ENCODE data around the gene ZNF783.
"Not testable (repeated sequence)": the region's sequence is repeated elsewhere in the genome, so short reads cannot be mapped to it uniquely, and the experiment has no call there.

The ZNF783 gene

DNA sequence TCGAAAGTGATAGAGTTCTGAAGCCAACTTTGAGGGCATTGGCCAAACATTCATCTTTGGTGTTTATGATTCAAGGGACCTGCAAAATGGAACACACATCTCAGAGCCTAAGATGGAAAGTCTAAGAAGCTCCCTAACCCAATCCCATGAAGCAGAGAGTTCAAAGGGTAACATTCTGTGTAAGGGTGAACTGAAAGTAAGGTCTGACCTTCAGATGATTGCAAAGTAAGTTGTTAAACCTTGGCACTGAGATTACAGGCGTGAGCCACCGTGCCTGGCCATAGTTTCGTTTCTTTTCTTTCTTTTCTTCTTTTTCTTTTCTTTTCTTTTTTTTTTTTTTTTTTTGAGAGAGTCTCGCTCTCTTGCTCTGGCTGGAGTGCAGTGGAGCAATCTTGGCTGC is 20.3 kb upstream of the ZNF783 start:
- DNase-seq, result no peak

DNA sequence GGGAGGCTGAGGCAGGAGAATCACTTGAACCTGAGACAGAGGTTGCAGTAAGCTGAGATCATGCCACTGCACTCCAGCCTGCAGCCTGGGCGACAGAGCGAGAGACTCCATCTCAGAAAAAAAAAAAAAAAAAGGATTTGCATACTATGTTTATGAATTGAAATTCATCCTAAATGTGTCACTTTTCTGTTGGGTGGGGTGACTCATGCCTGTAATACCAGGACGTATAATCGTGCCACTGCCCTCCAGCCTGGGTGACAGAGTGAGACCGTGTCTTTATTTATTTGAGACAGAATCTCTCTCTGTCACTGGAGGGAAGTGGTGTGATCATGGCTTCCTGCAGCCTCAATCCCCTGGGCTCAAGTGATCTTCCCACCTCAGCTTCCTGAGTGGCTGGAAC is 16.8 kb upstream of the ZNF783 start:
- DNase-seq, result no peak

DNA sequence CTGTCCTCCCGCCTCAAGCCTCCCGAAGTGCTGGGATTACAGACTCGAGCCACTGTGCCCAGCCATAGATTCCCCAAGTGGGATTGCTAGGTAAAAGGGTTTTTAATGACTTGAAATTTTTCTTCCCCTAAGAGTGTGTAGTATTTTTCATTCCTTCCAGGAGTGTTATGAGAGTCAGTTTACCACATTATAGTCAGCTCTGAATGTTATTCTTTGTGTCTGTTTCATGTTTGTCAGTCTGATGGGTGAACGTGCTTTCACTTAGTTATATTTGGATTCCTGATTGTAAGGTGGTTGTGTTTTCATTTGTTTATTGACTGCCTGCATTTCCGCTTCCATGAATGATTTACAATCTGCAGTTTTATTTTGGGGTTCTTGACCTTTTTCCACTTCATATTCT is 16.3 kb upstream of the ZNF783 start:
- no peak for DNase-seq

DNA sequence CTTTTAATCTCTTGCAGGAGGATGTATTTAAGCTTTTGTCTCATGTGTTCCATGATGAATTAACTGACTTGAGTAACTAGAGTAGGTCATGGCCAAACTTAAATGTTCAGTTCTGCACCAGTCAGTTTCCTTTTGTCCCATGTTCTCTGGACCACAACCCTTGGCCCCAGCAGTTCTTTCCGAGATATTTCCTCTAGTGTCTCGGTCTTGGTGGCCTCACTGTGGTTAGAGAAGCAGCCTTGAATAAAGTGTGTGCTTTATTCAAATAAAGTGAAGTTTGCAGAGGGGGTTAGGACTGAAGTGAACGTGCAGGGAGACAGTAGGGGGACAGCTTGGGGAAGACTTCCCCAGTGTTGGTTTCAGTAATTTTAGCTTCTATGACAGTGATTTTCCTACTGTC is 13.2 kb upstream of the ZNF783 start:
- DNase-seq, result no peak

DNA sequence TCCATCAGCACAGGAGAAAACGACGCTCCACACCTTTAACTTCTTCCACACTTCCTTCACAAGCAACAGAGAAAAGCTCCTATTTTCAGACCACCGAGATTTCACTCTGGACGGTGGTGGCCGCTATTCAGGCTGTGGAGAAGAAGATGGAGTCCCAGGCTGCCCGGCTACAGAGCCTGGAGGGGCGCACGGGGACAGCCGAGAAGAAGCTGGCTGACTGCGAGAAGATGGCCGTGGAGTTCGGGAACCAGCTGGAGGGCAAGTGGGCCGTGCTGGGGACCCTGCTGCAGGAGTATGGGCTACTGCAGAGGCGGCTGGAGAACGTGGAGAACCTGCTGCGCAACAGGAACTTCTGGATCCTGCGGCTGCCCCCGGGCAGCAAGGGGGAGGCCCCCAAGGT is 11.8 kb upstream of the ZNF783 start:
- not testable (repeated sequence) for DNase-seq

DNA sequence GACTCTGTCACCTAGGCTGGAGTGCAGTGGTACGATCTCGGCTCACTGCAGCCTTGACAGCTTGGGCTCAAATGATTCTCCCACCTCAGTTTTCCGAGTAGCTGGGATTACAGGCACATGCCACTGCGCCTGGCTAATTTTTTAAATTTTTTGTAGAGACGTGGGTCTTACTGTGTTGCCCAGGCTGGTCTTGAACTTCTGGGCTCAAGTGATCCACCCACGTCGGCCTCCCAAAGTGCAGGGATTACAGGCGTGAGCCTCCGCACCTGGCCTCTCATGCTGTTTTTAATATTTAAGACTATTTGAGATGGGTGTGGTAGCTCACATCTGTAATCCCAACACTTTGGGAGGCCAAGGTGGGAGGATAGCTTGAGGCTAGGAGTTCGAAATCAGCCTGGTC is 10.5 kb upstream of the ZNF783 start:
- not testable (repeated sequence) for DNase-seq

DNA sequence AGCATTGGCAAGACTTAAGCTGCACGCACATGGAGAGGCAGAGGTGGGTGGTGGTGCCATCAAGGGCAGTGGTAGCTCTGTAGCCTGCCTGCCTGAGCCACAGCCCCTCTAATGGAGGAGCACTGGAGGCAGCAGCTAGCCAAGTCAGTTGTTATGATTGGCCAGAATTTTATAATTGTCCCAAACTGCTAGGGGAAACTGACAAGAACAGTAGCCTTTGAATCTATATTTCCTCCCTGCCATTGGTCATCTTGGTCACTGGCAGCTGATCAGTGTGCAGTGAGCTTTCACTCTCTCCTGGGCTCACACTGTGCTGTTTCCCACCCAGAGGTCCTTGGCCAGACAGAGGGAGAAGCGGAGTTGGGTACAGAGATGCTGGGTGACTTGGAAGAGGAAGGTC is 9.6 kb upstream of the ZNF783 start:
- DNase-seq, result no peak

DNA sequence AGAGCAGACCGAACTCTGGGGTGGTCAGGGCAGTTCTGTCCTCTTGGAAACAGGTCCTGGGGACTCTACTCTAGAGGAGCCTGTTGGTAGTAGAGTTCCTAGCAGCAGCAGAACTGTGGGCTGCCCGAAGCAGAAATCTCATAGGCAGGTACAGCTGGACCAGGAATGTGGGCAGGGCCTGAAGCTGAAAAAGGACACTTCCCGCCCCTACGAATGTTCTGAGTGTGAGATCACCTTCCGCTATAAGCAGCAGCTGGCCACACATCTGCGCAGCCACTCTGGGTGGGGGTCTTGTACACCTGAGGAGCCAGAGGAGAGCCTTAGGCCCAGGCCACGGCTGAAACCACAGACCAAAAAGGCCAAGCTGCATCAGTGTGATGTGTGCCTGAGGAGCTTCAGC is 8.3 kb upstream of the ZNF783 start:
- no peak for DNase-seq

DNA sequence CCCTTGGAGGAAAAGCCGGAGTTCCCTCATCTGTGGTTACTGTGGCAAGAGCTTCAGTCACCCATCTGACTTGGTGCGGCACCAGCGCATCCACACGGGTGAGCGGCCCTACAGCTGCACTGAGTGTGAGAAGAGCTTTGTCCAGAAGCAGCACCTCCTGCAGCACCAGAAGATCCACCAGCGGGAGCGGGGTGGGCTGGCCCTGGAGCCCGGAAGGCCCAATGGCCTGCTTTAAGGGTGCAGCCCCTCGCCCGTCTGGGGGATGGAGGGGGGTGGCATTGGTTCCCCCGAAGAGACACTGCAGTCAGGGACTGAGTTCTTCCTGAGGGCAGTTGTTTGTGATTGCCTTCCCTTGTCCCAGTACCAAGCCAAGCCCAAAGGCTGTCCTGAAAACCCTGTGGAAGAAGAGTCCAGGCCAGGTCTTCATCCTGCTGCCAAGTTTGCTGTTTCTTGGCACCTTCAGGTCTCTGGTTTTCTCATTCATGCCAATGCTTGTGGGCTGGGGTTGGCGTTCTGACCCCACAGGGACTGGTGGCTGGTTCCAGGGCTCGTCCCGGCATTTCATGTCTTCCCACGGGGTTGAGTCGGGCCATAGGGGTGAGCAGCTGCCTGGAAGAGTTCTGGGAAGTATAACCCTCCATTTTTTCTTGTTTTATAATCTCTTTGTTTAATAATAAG is 7.7 kb upstream of the ZNF783 start:
- no peak for DNase-seq

DNA sequence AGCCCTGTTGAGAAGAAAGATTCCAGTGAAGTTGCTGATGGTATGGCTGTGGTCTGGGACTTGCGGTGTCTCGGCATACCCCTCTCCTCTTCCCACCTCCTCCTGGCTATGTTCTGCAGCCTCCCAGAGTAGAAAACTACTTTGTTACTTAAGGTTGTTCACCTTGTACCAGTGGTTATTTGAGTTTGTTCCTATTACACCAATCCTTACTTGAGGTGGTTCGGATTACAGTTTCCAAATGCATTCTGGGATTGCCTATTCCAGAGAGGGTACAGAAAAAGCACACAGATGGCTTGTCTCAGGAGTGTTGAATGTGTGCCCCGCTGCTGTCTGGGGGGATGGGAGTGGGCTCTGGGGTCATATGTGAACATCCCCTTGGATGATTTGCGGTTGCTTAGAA is 6.8 kb upstream of the ZNF783 start:
- no peak for DNase-seq

DNA sequence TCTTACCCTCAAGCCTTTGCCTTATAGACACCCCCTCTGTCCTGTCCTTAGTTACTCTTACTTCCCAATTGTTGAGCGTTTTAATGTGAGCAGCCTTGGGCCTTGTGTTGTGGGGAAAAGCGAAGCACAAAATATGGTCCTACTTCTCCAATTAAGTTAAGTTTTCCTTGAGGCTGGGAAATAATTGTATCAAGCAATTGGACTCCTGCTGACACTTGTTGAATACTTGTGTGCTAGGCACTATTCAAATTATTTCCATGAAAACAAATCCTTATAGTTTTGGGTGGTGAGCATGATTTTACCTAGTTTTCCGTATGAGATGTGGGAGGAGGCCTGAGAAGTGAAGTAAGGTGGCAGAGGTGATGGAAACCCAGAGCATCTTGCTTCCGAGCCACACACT is 5.4 kb upstream of the ZNF783 start:
- DNase-seq, result no peak

DNA sequence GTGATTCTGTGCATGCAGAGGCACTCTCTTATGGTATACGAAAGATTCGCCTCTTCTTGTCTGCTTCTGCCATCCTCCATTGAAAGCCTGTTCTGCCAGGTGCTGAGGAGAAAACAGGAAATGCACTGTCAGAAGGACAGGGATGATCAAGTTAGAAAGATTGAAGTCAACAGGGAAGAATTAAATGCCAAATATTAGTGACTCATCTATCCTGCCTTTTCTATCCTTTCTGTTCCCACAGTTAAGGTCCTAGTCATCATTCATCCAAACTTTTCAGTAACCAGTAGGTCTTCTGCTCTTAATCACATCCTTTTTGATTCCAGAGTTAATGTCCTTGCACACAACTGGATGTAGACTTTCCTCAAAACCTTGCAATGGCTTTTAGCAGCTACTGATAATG is 4.8 kb upstream of the ZNF783 start:
- DNase-seq, result peak; percentile 17

DNA sequence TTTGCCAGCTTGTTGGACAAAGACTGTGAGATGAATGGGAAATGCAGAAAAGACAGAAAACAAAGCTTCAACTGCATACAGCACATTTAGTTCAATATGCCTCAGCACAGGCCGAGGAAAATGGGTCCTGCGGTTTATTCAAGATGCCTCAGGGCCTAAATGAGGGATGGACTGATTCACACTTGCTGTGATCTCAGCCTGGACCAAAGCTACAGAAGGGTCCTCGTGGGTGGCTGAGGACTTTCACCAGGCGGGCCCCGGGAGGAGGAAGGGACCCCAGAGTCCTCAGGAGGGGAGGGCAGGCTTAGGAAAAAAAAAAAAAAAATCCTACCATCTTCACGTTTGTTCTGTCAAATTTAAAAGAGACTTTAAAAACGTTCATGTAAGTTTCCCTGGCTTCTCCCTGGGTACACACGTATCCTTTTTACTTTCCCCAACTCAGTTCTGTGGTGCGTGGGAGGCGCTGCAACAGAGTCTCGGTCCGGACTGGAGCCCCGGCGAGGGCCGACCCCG is 624 bp upstream of the ZNF783 start:
- DNase-seq, result peak; percentile 50

DNA sequence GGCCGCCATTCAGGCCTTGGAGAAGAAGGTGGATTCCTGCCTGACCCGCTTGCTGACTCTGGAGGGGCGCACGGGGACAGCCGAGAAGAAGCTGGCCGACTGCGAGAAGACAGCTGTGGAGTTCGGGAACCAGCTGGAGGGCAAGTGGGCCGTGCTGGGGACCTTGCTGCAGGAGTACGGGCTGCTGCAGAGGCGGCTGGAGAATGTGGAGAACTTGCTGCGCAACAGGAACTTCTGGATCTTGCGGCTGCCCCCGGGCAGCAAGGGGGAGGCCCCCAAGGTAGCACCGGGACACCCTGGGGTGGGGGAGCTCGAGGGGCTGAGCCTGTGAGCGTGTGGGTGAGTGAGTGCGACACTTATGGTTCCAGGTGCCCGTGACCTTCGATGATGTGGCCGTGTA is 4.5 kb downstream of the ZNF783 start:
- no peak for DNase-seq

DNA sequence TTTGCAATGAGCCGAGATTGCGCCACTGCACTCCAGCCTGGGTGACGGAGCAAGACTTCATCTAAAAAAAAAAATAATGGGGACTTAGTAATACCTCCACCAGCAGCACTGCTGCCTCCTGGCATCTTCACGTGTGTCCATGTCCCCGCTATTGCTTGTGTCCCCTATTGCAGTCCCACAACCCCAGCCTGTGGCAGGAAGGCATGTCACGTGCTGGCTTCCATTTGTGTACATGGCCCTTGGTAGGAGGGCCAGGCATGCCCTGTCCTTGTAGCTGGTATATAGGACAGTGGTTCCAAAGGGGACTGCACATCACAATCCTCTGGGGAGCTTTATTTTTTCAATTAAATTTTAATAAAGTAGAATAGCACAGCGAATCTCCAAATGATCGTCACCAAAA is 5.7 kb downstream of the ZNF783 start:
- no peak for DNase-seq

DNA sequence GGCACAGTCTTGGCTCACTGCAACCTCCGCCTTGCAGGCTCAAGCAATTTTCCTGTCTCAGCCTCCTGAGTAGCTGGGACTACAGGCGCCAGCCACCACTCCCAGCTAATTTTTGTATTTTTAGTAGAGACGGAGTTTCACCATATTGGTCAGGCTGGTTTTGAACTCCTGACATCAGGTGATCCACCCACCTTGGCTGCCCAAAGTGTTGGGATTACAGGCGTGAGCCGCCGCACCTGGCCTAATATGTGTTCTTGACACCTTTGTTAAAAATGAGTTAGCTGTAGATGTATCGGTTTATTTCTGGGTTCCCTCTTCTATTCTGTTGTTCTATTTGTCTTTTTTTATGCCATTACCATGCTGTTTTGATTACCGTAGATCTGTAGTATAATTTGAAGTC is 12.4 kb downstream of the ZNF783 start:
- DNase-seq, result not testable (repeated sequence)

DNA sequence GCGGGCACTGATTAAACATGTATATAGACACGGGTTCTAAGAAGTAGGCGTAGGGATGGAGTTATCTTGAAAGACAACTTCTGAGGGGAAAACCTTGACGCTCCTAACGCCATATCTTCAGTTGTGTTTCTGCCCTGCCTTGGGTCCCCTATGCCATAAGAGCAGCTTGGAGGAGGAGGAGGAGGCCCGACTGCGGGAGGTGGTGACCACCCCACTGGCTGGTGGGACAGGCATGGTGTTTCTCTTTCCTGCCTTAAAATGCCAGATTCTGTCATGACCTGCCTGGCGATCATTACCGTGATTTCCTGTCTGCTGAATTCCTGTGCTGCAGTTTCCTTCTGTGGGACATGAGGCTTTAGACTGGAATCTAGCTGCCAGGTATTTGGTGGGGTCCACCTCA is 15.9 kb downstream of the ZNF783 start:
- no peak for DNase-seq

DNA sequence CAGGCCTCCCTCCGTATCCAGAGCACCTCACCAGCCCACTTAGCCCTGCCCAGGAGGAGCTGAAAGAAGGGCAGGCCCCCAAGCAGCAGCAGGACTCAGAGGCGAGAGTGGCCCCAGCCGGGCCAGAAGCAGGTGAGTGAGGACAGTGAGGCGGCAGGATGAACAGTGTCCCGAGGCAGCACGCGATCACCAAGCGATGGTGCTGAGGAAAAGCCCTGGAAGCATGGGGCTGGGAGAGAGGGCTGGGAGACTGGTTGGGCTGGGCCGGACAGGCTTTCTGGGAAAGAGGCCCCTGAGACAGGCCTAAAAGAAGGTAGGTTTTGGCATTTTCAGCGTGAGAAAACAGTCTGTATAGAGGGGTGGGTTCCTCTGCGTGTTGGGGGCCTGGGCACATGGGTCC is 16.4 kb downstream of the ZNF783 start:
- DNase-seq, result no peak

DNA sequence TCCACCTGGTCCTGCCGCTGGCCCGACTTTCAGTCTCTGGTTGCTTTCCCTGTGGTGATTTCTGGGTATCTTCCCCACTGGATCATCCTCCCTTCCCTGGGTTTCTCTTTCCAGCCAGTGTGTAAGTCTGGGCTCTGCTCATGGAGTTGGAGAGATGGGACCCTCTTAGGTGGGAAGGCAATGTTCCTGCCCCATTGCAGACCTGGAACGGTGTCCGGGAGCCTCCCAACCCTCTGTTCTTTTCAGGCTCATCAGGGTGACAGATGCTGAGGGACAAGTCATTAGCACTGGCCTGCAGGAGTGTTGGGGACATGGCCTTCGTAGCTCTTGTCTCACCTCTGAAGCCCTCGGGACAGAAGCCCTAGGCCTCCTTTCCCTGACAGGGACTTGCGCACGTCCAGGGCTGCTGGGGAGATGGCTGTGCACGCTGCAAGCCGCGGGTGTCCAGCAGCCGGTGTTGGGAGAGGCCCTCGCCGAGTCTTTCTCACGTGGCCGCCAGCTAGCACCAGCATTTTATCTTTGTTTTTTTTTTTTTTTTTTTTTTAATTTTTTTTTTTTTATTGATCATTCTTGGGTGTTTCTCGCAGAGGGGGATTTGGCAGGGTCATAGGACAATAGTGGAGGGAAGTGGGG is 17.2 kb downstream of the ZNF783 start:
- no peak for DNase-seq

DNA sequence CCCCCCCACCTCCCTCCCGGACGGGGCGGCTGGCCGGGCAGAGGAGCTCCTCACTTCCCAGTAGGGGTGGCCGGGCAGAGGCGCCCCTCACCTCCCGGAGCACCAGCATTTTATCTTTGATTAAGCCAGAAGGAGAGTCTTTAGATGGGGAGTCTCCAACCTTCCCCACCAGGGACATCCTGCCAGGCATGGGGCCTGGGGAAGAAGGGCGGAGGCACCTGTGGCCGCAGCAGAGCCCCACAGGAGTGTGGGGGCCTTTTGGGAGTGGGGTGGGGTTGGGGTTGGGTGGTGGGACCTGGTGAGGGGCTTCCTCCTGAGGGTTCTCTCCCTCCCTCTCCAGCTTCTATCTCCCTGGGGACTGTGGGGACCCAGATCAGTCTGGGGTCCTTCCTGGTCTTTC is 18.2 kb downstream of the ZNF783 start:
- DNase-seq, result no peak

DNA sequence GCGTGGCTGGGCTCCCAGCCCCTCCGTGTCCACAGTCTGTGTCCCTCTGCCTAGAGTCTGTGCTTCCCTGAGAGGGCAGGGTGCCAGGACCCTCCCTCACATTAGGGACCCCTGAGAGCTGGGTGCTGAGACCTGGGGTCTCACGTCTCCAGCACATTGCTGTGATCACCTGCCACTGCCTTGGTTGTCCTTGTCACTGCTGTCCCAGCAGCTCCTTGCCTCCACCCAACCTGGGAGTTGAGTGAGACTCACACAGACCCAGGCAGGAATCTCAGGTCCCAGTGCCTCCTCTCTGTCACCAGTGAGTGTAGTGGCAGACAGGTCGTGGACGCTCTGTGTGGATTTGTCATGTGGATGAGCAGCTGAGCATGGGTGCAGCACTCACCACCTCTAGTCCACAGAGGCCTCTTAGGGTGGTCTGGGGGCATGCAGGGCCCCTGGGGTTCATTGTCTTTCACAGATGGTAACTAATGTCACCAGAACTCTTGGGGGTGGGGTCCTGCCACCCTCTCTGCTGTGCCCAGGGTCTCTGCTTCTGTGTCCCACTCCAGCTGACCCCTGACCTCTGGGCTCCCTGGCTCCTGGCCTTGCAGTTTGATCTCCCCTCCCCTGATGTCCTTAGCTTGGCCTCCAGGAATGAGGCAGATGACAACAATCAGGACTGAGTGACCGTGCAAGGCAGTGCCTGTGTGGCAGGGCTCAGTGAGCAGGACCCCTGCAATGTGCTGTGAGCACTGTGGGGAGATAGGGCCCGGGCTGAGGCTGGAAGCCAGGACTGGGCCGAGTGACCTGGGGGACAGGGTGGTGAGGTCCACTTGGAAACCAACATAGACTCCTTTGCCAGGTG is 18.9 kb downstream of the ZNF783 start:
- DNase-seq, result no peak

DNA sequence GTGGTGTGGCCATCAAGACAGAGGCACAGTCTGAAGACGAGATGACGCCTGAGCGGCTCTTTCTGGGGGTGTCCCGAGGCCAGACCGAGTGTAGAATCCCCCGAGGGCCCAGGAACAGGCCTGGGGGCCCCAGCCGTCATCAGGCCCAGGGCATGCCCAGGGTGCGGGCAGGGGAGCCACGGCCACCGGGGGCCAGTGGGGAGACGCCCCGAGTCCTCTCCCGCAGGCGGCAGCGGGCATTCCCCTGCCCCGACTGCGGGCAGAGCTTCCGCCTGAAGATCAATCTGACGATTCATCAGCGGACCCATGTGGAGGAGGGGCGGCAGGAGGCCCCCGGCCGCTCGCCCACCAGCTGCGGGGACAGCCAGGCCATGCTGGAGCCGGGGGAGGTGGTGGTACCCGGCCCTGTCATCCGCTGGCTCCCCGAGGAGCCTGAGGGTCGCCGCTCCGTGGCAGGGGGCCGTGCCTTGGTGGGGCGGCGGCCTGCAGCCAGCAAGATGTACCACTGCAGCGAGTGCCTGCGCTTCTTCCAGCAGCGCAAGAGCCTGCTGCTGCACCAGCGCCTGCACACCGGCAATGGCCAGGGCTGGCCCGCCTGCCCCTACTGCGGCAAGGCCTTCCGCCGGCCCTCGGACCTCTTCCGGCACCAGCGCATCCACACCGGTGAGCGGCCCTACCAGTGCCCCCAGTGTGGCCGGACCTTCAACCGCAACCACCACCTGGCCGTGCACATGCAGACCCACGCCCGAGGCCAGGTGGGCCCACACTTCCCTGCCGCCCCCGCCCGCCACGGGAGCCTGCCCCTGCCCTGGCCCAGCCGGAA is 19.7 kb downstream of the ZNF783 start:
- no peak for DNase-seq

DNA sequence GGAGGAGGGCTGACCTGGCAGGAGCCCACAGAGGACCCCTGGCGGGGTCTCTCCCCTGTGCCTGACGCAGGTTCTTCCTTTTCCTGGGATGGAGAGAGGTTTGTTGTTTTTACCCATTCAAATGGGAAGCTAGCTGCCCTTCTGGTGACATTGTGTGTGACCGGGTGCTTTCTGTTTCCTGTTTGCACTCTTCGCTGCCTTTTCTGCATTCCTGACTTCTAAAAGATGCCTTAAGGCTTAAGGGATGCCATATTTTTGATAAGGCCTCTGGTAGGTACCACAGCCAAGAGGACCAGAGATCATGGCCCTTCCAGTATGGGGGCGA is 20.3 kb downstream of the ZNF783 start:
- no peak for DNase-seq

Measured in fibroblast of skin of right quadriceps (primary cell).